HepG2 (cell line): ENCODE data around the gene MACROH2A1. TPM values are rescaled to one million over a fixed set of nuclear protein-coding genes. Genes with fewer than 3 reads are reported as not detected.

Experiments
- ATAC-seq: fragments of 200-7000 bp; cut with Tn5 transposase; 3 replicates; pipeline ENCODE4 v1.9.1; 2020; ENCODE audit warnings: mild to moderate bottlenecking, moderate library complexity
- BruUV-seq: library from RNA; stranded (reverse); fragments of 400-500 nt; replicated peaks from 2 replicates; lab custom pipeline; 2021; lab: Mats Ljungman, UMichigan
- CTCF ChIA-PET: fragments of 300-600 bp; formaldehyde crosslinking; extraction: SDS; loops from one replicate; lab custom pipeline; 2021; ENCODE audit warnings: low total read pairs, inconsistent platforms, low intra/inter-chr PET ratio; lab: Yijun Ruan, JAX
- POLR2A ChIA-PET: fragments of 350-600 bp; sonication (Branson Sonifier 250); formaldehyde crosslinking; loops from one replicate; lab custom pipeline; 2020; ENCODE audit warnings: antibody characterized with exemption, inconsistent platforms; lab: Yijun Ruan, JAX
- DNase-seq: peaks from one replicate; pipeline ENCODE4 v3.0.0-alpha.2; 2015; ENCODE audit warnings: low spot score
- FAIRE-seq: peaks from 3 replicates; lab custom pipeline; 2011; peaks lifted over from hg19 to GRCh38; lab: Jason Lieb, UNC
- H2AFZ ChIP-seq: one replicate; pipeline ENCODE4 v1.6.1; 2011; ENCODE audit warnings: low read length, inconsistent platforms
- H3K27ac ChIP-seq: fragments of 300-600 bp; 3 replicates; pipeline ENCODE4 v1.8.0; 2011; ENCODE audit warnings: mixed run types, mild to moderate bottlenecking, mixed read lengths, low read length, inconsistent platforms; ENCODE audit not compliant: insufficient read depth; ENCODE audit errors: extremely low read length
- H3K27me3 ChIP-seq, 2 experiments: fragments of 200-600 bp in 1 of 2; 2 replicates in 1 of 2; 3 replicates in 1 of 2; pipeline versions ENCODE4 v1.6.0 to v1.8.0; 2011; ENCODE audit warnings: low read length in 2 of 2, mild to moderate bottlenecking in 2 of 2, moderate library complexity in 2 of 2, inconsistent platforms in 1 of 2; ENCODE audit not compliant: insufficient read depth in 2 of 2, control insufficient read depth in 1 of 2
- H3K36me3 ChIP-seq, 2 experiments: fragments of 200-600 bp in 1 of 2; replicated peaks in 1 of 2; 2 replicates in 1 of 2; 3 replicates in 1 of 2; pipeline versions ENCODE4 v1.5.1 to v1.8.0; 2011; ENCODE audit warnings: low read length in 2 of 2, inconsistent platforms in 1 of 2; ENCODE audit not compliant: insufficient read depth in 2 of 2, control insufficient read depth in 1 of 2
- H3K4me1 ChIP-seq: 2 replicates; pipeline ENCODE4 v1.5.1; 2012; ENCODE audit warnings: low read length, inconsistent platforms; ENCODE audit not compliant: insufficient read depth
- H3K4me2 ChIP-seq: 2 replicates; pipeline ENCODE4 v1.6.0; 2011; ENCODE audit warnings: low read depth, low read length, inconsistent platforms
- H3K4me3 ChIP-seq, 3 experiments: fragments of 200-600 bp in 1 of 3; sonication (generic), shearing (Covaris generic) in 1 of 3; replicated peaks in 1 of 3; 2 replicates each; pipeline ENCODE4 v1.5.1; 2011 to 2016; ENCODE audit warnings: low read length in 3 of 3, inconsistent platforms in 2 of 3, low read depth in 2 of 3, mild to moderate bottlenecking in 2 of 3, control low read depth in 1 of 3, mixed read lengths in 1 of 3; ENCODE audit not compliant: insufficient read depth in 1 of 3
- H3K79me2 ChIP-seq: one replicate; pipeline ENCODE4 v1.6.1; 2011; ENCODE audit warnings: low read length, inconsistent platforms; ENCODE audit not compliant: insufficient read depth
- H3K9ac ChIP-seq: 2 replicates; pipeline ENCODE4 v1.6.0; 2011; ENCODE audit warnings: mild to moderate bottlenecking, low read depth, low read length, inconsistent platforms; ENCODE audit not compliant: insufficient read depth
- H3K9me3 ChIP-seq: 2 replicates; pipeline ENCODE4 v1.5.1; 2012; ENCODE audit warnings: mild to moderate bottlenecking, low read length
- H4K20me1 ChIP-seq: 2 replicates; pipeline ENCODE4 v1.6.0; 2011; ENCODE audit warnings: inconsistent platforms, mild to moderate bottlenecking, low read length, moderate library complexity; ENCODE audit not compliant: insufficient read depth
- ELF1 ChIP-seq: sonication (generic); formaldehyde crosslinking; IDR thresholded peaks from 2 replicates; pipeline ENCODE4 v1.4.0; 2020; ENCODE audit warnings: missing genetic modification reagents
- GATAD1 ChIP-seq: IDR thresholded peaks from 2 replicates; pipeline ENCODE4 v1.6.1; 2016; ENCODE audit warnings: missing genetic modification reagents, missing compliant biosample characterization
- MXD4 ChIP-seq: IDR thresholded peaks from 2 replicates; pipeline ENCODE4 v1.6.1; 2016; ENCODE audit warnings: mild to moderate bottlenecking, missing biosample characterization, missing genetic modification reagents
- PRMT3 ChIP-seq: sonication (generic); formaldehyde crosslinking; IDR thresholded peaks from 2 replicates; pipeline ENCODE4 v1.8.1; 2022; ENCODE audit warnings: low read depth, mild to moderate bottlenecking, moderate library complexity, missing genetic modification reagents, borderline replicate concordance
- SPEN ChIP-seq: sonication (generic); formaldehyde crosslinking; IDR thresholded peaks from 2 replicates; pipeline ENCODE4 v1.5.1; 2020; ENCODE audit warnings: low read depth, mild to moderate bottlenecking, missing genetic modification reagents
- ZNF382 ChIP-seq: sonication (generic); formaldehyde crosslinking; IDR thresholded peaks from 2 replicates; pipeline ENCODE4 v1.5.0; 2020; ENCODE audit warnings: missing genetic modification reagents, mild to moderate bottlenecking, borderline replicate concordance
- ZNF577 ChIP-seq: sonication (generic); formaldehyde crosslinking; IDR thresholded peaks from 2 replicates; pipeline ENCODE4 v1.4.0; 2020; ENCODE audit warnings: mild to moderate bottlenecking, low read depth, missing genetic modification reagents, borderline replicate concordance
- ZNF589 ChIP-seq: sonication (generic); formaldehyde crosslinking; conservative IDR thresholded peaks from 2 replicates; pipeline ENCODE4 v1.8.0; 2022; ENCODE audit warnings: mild to moderate bottlenecking, moderate library complexity, missing genetic modification reagents
- ZNF768 ChIP-seq: sonication (generic); formaldehyde crosslinking; IDR thresholded peaks from 2 replicates; pipeline ENCODE4 v1.4.0; 2020; ENCODE audit warnings: missing genetic modification reagents
- ZNF878 ChIP-seq: sonication (generic); formaldehyde crosslinking; IDR thresholded peaks from 2 replicates; pipeline ENCODE4 v1.8.1; 2023; ENCODE audit warnings: mild to moderate bottlenecking, missing genetic modification reagents, moderate library complexity
- in situ Hi-C: cut with HindIII; loops from 2 replicates; pipeline ENCODE4 v1.10.0; 2017; ENCODE audit warnings: low pct_unique_long_range_greater_than_20kb; ENCODE audit not compliant: extremely low pct_ligation_motif_present
- intact Hi-C: fragments of 100-400 bp; cut with micrococcal nuclease; formaldehyde crosslinking; loops from one replicate; pipeline ENCODE4 v1.10.0; 2022; ENCODE audit not compliant: unreplicated experiment
- polyA plus RNA-seq, 8 experiments: library from polyadenylated mRNA; depleted of rRNA in 3 of 8; stranded (reverse) in 7 of 8; unstranded in 1 of 8; fragments of >200 nt; fragmentation: Illumina TruSeq in 4 of 8; extraction: Trizol in 4 of 8; gene quantifications; 2 replicates each; pipeline versions ENCODE4 v1.2.1 to v1.2.3, GENCODE V29; 2011 to 2016; ENCODE audit warnings: low read depth in 4 of 8, missing spikeins in 1 of 8, mixed read lengths in 1 of 8; ENCODE audit not compliant: insufficient read depth in 1 of 8
- total RNA-seq, 5 experiments: library from RNA; depleted of rRNA; stranded (reverse); fragments of >200 nt; fragmentation: Illumina TruSeq; extraction: Trizol; gene quantifications; 2 replicates each; pipeline ENCODE4 v1.2.3, GENCODE V29; 2016; ENCODE audit warnings: low read depth in 1 of 5
- TF ChIP-seq, protein P1 (sequence below): sonication (generic); formaldehyde crosslinking; IDR thresholded peaks from 2 replicates; pipeline ENCODE4 v1.4.0; 2020; ENCODE audit warnings: mild to moderate bottlenecking, missing genetic modification reagents
- TF ChIP-seq, protein P2 (sequence below): sonication (generic); formaldehyde crosslinking; IDR thresholded peaks from 2 replicates; pipeline ENCODE4 v1.5.1; 2020; ENCODE audit warnings: missing genetic modification reagents, mild to moderate bottlenecking, borderline replicate concordance
- TF ChIP-seq, protein P3 (sequence below): sonication (generic); formaldehyde crosslinking; conservative IDR thresholded peaks from 2 replicates; pipeline ENCODE4 v1.4.0; 2020; ENCODE audit warnings: mild to moderate bottlenecking, missing genetic modification reagents, moderate library complexity
- TF ChIP-seq, protein P4 (sequence below): sonication (generic); formaldehyde crosslinking; IDR thresholded peaks from 2 replicates; pipeline ENCODE4 v1.4.0; 2020; ENCODE audit warnings: mild to moderate bottlenecking, missing genetic modification reagents

The MACROH2A1 gene
- total and polyA plus RNA-seq, 2 of the 13 experiments (the other 11 are each of a cell fraction or from before 2014, with no cell fraction given), result 69.1 to 158 TPM

DNA sequence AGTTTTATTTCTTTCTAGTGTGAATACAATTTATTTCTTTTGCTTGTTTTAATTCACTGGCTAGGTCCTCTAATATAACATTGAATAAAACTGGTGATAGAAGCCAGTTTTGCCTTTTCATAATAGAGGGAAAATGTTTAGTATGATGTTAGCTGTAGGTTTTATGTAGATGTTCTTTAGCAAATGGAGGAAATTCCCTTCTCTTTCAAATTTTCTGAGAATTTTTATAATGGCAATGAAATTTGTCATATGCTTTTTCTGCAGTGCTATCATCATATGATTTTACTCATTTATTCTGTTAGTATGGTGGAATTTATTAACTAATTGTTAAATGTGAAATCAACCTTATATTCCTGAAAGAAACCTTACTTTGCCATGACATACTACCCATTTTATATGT, 18.1 kb upstream of the MACROH2A1 start:
- DNase-seq (no peak), ATAC-seq (no peak), FAIRE-seq (no peak)
- H3K36me3 ChIP-seq, result no peaks in the 10 kb centered on the region
- no peaks in the 10 kb centered on the region for H3K4me1 ChIP-seq
- no peaks in the 10 kb centered on the region for H3K79me2 ChIP-seq
- no peak overlapping the region for H2AFZ ChIP-seq
- ChIA-PET POLR2A (no interaction called here), CTCF (no interaction called here)
- H3K9me3 ChIP-seq, result no peaks in the 10 kb centered on the region
- no peak overlapping the region for H3K9ac ChIP-seq
- no TSS peak for BruUV-seq
- intact Hi-C loops (no loop called here), in situ Hi-C loops (no loop called here)
- H3K27ac ChIP-seq, result no peak overlapping the region
- no peaks in the 10 kb centered on the region for H4K20me1 ChIP-seq
- no peak overlapping the region for H3K4me2 ChIP-seq
- no peak overlapping the region for H3K4me3 ChIP-seq
- H3K27me3 ChIP-seq, result no peaks in the 10 kb centered on the region; a peak in 1 of 5 replicates
- TF ChIP-seq GATAD1 (CRISPR knock-in tag) (no peak), MXD4 (CRISPR knock-in tag) (no peak), ZNF768 (no peak), ELF1 (no peak), ZNF577 (CRISPR knock-in tag) (no peak), PRMT3 (CRISPR knock-in tag) (no peak), SPEN (CRISPR knock-in tag) (no peak), ZNF878 (no peak), ZNF589 (no peak), ZNF382 (CRISPR knock-in tag) (no peak)
- TF ChIP-seq, protein P1, sequence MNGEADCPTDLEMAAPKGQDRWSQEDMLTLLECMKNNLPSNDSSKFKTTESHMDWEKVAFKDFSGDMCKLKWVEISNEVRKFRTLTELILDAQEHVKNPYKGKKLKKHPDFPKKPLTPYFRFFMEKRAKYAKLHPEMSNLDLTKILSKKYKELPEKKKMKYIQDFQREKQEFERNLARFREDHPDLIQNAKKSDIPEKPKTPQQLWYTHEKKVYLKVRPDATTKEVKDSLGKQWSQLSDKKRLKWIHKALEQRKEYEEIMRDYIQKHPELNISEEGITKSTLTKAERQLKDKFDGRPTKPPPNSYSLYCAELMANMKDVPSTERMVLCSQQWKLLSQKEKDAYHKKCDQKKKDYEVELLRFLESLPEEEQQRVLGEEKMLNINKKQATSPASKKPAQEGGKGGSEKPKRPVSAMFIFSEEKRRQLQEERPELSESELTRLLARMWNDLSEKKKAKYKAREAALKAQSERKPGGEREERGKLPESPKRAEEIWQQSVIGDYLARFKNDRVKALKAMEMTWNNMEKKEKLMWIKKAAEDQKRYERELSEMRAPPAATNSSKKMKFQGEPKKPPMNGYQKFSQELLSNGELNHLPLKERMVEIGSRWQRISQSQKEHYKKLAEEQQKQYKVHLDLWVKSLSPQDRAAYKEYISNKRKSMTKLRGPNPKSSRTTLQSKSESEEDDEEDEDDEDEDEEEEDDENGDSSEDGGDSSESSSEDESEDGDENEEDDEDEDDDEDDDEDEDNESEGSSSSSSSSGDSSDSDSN (CRISPR knock-in tag), result no peak
- TF ChIP-seq, protein P2, sequence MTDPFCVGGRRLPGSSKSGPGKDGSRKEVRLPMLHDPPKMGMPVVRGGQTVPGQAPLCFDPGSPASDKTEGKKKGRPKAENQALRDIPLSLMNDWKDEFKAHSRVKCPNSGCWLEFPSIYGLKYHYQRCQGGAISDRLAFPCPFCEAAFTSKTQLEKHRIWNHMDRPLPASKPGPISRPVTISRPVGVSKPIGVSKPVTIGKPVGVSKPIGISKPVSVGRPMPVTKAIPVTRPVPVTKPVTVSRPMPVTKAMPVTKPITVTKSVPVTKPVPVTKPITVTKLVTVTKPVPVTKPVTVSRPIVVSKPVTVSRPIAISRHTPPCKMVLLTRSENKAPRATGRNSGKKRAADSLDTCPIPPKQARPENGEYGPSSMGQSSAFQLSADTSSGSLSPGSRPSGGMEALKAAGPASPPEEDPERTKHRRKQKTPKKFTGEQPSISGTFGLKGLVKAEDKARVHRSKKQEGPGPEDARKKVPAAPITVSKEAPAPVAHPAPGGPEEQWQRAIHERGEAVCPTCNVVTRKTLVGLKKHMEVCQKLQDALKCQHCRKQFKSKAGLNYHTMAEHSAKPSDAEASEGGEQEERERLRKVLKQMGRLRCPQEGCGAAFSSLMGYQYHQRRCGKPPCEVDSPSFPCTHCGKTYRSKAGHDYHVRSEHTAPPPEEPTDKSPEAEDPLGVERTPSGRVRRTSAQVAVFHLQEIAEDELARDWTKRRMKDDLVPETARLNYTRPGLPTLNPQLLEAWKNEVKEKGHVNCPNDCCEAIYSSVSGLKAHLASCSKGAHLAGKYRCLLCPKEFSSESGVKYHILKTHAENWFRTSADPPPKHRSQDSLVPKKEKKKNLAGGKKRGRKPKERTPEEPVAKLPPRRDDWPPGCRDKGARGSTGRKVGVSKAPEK (CRISPR knock-in tag), result no peak
- TF ChIP-seq, protein P3, sequence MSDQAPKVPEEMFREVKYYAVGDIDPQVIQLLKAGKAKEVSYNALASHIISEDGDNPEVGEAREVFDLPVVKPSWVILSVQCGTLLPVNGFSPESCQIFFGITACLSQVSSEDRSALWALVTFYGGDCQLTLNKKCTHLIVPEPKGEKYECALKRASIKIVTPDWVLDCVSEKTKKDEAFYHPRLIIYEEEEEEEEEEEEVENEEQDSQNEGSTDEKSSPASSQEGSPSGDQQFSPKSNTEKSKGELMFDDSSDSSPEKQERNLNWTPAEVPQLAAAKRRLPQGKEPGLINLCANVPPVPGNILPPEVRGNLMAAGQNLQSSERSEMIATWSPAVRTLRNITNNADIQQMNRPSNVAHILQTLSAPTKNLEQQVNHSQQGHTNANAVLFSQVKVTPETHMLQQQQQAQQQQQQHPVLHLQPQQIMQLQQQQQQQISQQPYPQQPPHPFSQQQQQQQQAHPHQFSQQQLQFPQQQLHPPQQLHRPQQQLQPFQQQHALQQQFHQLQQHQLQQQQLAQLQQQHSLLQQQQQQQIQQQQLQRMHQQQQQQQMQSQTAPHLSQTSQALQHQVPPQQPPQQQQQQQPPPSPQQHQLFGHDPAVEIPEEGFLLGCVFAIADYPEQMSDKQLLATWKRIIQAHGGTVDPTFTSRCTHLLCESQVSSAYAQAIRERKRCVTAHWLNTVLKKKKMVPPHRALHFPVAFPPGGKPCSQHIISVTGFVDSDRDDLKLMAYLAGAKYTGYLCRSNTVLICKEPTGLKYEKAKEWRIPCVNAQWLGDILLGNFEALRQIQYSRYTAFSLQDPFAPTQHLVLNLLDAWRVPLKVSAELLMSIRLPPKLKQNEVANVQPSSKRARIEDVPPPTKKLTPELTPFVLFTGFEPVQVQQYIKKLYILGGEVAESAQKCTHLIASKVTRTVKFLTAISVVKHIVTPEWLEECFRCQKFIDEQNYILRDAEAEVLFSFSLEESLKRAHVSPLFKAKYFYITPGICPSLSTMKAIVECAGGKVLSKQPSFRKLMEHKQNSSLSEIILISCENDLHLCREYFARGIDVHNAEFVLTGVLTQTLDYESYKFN (CRISPR knock-in tag), result no peak
- TF ChIP-seq, protein P4, sequence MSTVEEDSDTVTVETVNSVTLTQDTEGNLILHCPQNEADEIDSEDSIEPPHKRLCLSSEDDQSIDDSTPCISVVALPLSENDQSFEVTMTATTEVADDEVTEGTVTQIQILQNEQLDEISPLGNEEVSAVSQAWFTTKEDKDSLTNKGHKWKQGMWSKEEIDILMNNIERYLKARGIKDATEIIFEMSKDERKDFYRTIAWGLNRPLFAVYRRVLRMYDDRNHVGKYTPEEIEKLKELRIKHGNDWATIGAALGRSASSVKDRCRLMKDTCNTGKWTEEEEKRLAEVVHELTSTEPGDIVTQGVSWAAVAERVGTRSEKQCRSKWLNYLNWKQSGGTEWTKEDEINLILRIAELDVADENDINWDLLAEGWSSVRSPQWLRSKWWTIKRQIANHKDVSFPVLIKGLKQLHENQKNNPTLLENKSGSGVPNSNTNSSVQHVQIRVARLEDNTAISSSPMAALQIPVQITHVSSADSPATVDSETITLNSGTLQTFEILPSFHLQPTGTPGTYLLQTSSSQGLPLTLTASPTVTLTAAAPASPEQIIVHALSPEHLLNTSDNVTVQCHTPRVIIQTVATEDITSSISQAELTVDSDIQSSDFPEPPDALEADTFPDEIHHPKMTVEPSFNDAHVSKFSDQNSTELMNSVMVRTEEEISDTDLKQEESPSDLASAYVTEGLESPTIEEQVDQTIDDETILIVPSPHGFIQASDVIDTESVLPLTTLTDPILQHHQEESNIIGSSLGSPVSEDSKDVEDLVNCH (CRISPR knock-in tag), result no peak
